ENCODE results near the gene SGIP1.
"Not testable (repeated sequence)": the region's sequence is repeated elsewhere in the genome, so short reads cannot be mapped to it uniquely, and the experiment has no call there.

Gene SGIP1

DNA sequence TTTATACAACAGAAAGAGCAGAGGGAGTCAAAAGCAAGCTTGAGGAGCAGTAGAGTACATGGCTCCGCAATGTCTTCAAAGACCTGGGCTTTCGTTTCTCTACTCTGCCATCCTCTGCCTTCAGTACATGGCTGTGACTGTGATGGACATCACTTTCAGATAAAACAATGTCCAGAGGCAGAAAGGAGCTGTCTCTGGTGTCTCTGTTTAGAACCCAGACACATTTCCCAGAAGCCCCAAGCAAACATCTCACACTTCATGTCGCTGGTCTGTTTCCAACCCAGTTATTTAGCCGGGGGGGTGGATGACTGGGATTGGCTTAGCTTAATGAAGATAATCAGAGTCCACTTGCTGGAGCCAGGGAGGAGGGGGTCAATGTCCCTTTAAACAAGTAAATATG is 25.6 kb downstream of the SGIP1 start:
- DNase-seq: no peak

DNA sequence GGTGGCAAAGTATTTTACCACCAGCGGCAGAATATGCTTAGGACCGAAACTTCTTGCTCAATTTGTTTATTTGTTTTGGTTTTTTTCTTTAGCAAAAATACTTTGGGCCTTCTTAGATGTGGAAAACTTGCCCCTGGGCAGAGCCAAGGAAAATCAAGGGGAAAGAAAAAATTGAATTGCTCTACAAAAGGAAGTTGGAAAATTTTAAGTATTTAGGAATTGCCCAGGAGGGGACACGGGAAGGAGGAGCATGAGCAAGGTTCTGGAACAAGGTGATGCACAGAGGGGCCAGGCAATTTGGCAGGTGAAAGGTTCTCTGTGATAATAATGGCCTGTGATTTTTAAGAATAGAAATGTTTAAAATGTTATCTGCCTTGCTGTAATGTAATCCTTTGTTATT is 28.6 kb downstream of the SGIP1 start:
- DNase-seq: no peak

DNA sequence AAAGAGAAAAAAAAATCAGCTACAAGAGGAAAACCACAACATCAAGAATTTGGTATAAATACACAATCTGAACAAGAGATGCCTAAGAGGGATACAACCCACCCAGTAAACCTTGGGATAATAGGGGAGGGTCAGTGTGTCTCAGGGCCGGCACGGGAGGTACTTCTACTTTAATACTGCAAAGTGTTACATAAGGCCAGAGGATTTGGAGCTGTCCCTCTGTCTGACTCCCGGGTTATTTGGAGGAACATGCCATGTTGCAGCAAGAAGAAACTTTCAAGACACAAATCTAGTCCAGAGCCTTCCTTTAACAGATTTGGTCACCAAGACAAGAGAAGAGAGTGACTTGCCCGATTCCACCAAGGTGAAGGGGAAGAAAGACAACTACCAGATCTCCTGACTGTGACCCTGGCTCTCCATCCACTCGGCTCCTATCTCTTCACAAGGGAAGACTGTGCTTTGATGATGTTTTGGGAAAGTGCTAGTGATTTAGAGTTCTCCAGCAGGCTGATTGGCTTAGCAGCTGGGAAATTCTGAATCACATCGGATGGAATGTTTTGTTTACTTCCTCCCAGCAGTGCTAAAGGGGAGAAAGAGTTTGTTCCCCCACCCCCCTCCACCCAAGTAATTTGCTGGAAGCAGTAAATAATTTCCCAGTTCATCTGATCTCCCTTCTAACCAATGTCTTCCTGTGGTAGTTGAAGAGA is 29.3 kb downstream of the SGIP1 start:
- DNase-seq: no peak

DNA sequence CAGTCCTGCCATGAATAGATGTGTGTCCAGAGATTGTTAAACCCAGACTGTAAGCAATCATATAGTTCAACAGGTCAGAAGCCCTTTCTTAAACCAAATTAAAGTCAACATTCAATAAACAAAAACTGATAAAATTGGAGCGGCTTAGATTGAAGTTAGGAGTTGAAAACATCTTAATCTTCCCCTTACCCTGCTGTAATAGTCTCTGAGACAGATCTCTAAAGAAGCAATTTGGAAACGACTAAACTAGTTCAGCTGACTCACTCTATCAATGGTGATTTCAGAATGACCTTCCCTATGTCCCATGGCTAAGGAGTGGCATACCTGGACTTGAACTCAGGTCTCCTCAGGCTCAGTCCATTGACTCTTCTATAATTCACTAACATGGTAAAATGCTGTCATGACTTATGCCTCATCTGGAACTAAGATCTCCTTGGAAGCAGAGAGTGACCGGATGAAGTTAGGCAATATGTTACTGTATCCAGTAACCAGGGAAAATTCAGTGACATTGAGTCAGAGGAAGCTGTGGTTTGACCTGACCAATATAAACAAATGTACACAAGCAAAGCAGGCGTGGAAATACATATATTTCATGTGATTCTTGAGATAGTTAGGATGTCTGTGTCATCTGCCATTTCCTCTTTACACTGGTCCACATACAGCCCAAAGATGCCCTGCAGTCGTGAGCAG is 30.1 kb downstream of the SGIP1 start:
- DNase-seq: no peak

DNA sequence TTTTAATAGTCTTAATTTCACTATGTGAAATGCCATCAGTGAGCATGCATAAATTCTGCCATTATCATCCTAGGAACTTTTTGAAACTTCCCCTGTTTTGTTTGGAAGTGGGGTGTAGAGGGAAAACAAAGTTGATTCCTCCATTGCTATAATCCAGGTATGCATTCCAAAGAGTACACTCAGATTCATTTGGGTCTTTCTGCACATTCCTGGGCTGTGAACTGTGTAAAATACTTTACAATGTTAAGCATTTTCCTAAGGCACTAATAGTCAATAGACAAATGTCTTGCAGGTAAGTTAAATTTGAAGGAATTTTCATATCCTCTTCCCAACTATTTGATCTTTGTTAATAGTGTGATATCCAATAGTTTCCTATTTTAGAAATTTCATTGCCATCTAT is 36.2 kb downstream of the SGIP1 start:
- DNase-seq: no peak

DNA sequence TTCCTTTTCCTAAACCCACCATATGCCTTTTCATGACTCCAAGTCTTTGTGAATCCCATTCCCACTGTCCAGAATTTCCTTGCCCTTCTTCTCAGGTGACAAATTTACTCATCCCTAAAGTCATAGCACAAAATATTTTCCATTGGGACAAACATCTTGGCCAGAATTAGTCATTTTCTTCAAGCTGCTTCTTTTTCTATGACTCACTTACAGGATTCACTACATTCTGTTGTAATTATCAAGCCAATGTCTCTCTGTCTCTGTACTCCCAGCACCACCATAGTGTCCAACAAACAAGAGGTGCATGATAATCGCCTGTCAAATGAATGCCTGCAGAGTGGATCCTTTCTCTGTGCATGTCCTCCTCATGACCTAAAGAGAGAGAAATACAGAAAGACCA is 37.8 kb downstream of the SGIP1 start:
- DNase-seq: no peak

GRCh38 chr1:66575739-66576138 is 41.8 kb downstream of the SGIP1 start:
- DNase-seq: no peak

DNA sequence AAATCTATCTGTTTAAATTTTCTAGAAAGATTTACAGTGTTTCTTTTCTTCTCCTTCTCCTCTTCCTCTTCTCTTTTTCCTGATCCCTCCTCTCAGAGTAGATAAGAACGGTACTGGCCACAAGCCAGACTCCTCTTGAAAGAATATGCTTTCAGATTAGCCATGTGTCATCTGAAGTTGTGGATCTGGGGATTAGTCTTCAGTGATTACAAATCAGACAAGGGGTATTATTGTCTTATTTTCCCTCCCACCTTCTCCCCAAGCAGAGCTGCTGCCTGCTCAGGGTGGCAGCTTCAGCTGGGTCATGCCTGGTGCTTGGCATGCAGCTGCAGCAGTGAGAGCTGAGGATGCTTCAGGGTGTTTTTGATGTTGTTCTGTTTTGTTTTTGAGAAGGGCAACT is 42.7 kb downstream of the SGIP1 start:
- no peak for DNase-seq

GRCh38 chr1:66578841-66579240 is 44.9 kb downstream of the SGIP1 start:
- no peak for DNase-seq

DNA sequence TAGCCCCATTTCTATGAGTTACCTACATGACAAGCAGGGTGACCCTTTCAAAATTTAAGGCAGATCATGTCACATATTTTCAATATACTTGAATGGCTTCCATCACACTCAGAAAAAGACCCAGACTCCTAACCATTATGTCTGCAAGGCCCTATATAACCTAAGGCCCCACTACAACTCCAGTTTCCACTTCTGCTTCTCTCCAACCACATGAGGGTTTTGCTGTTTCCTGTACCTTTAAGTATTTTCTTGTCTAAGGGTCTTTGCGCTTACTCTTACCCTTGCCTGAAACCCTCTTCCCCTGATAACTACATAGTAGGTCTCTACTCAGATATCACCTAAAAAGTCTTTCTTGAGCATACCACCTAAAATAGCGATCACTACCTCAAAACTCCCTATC is 46.1 kb downstream of the SGIP1 start:
- no peak for DNase-seq

GRCh38 chr1:66583021-66583420 is 49.1 kb downstream of the SGIP1 start:
- DNase-seq: no peak

- no peak for DNase-seq
Observed at GRCh38 chr1:66585002-66585401, 51.0 kb downstream of the SGIP1 start.

- no peak for DNase-seq
Observed at GRCh38 chr1:66589326-66589725, 55.4 kb downstream of the SGIP1 start.

- not testable (repeated sequence) for DNase-seq
Observed at GRCh38 chr1:66592106-66592507, 58.2 kb downstream of the SGIP1 start.

GRCh38 chr1:66596191-66596590 is 62.2 kb downstream of the SGIP1 start:
- DNase-seq: no peak

- no peak for DNase-seq
Observed at GRCh38 chr1:66597500-66597899, 63.5 kb downstream of the SGIP1 start.

DNA sequence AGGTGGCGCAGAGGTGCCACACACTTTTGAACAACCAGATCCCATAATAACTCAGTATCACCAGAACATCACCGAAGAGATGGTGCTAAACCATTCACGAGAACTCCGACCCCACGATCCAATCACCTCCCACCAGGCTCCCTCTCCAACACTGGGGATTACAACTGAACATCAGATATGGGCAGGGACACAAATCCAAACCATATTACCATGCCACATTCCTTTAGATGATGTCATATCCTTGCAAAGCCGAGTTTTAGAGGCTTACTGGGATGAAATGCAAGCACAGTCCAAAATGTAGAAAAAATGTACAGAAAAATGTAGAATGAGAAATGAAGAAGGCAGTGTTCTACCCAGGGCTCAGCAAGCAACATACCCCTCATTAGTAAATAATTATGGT is 64.7 kb downstream of the SGIP1 start:
- DNase-seq: no peak

DNA sequence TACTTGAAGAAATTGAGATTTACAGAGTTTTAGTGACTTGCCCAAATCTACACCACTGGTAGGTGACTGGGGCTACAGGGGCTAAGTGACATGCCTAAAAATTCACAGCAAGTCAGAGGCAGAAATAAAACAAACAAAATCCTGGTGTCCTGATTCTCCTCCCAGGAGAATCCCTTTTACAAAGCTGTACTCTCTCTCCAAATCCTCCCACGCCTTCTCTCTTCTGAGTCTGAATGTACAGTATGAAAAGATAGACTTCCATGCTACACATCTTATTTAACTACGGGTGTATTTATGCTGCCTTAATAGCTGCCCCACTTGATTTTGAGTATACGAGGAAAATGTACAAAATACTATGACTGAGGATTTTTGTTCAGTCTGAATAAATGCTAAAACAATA is 65.4 kb downstream of the SGIP1 start:
- DNase-seq: no peak

GRCh38 chr1:66599899-66600737 is 66.2 kb downstream of the SGIP1 start:
- no peak for DNase-seq

GRCh38 chr1:66605419-66605997 is 71.6 kb downstream of the SGIP1 start:
- DNase-seq: no peak

DNA sequence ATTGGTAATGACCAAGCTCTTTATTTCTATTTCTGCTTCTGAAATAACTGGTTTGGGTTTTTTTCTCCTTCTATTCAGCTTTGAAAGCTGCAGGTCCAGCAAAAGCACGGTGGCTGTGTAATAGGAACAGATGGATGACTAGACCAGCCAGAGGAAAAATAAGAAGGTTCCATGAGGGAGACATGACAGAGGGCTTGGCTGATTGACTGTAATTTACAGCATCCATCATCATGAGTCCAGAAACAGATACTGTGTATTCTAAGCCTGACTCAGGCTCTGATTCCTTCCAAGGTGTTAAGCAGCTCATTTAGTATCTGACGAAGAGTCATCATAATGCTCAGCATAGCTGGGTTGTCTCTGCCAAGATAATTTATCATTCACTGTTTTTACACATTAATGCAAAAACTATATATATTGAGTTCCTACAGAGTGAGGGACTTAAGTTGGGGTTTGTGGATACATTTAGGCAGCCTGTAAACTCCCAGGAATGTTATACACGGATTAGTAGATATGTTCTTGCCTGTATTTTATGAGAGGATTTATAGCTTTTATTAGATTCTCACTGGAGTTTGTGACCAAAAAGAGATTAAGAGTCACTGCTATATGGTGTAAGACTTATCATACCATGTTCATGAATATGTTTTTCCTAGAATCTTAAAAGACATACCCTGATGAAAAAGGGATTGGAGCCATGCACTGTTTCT is 72.6 kb downstream of the SGIP1 start:
- DNase-seq: no peak

GRCh38 chr1:66607458-66607857 is 73.5 kb downstream of the SGIP1 start:
- no peak for DNase-seq

- DNase-seq: no peak
Observed at GRCh38 chr1:66613187-66613586, 79.2 kb downstream of the SGIP1 start.
